ENCODE measurements around the gene GPC3.

GRCh38 chrX:133722756-133723155 lies 262.6 kb downstream of the GPC3 start:
- TF ChIP-seq FOXM1 (IDR thresholded peaks at IDR 0.05; ENCODE audit: borderline replicate concordance, low read depth) (no peak), TAF1 (IDR thresholded peaks at IDR 0.05; ENCODE audit: low read depth) (no peak), MAX (IDR thresholded peaks at IDR 0.05) (no peak), RAD21 (IDR thresholded peaks at IDR 0.05; ENCODE audit: low read depth) (no peak), CEBPB (IDR thresholded peaks at IDR 0.05) (no peak), CREB1 (IDR thresholded peaks at IDR 0.05; ENCODE audit: low read depth) (no peak), EGR1 (IDR thresholded peaks at IDR 0.05) (no peak), EP300 (IDR thresholded peaks at IDR 0.05; ENCODE audit: borderline replicate concordance) (no peak), USF1 (IDR thresholded peaks at IDR 0.05) (no peak), TCF12 (IDR thresholded peaks at IDR 0.05; ENCODE audit: low read depth) (no peak), YY1 (IDR thresholded peaks at IDR 0.05; ENCODE audit: low read depth) (no peak), REST (IDR thresholded peaks at IDR 0.05; ENCODE audit: low read depth) (no peak), TEAD4 (IDR thresholded peaks at IDR 0.05) (no peak), ZBTB7A (IDR thresholded peaks at IDR 0.05; ENCODE audit: low read depth) (no peak)

Data from Ishikawa (cell line).